Esophagus squamous epithelium (tissue), 4 donors: ENCODE data around the gene AFAP1L2. TPM values are rescaled to one million over a fixed set of nuclear protein-coding genes. Genes with fewer than 3 reads are reported as not detected.

Experiments
- small RNA-seq, 4 donors: library from RNA; depleted of rRNA; stranded (forward); fragments of <200 nt; gene quantifications; one replicate each; pipeline ENCODE3, GENCODE V24; 2016
- total RNA-seq, 4 donors: library from RNA; depleted of rRNA; stranded (reverse); fragments of >200 nt; gene quantifications; one replicate each; pipeline ENCODE4 v1.1.0, GENCODE V29; 2016

The AFAP1L2 gene
- total RNA-seq, 4 donors from 2014 or later, result 9.8 to 15.5 (median 11.8) TPM

Small RNAs within 50 kb of the gene (small RNA-seq; reads per million reads assigned to genes)
- gene RN7SL384P, result 0 reads per million in 4 donors

Other genes with a start within 250 kb of the AFAP1L2 start
- gene CCDC186, start 230.3 kb downstream of the AFAP1L2 start, total RNA-seq, result 10 to 100 TPM; 15.5 to 28.4 (median 23.5) TPM
- gene TDRD1, start 225.1 kb downstream of the AFAP1L2 start, total RNA-seq, result 1 to 10 TPM in 1 of 4 donors, under 1 TPM in 1, not detected in 2; under 0.01 to 1.3 TPM
- gene VWA2, start 165.2 kb downstream of the AFAP1L2 start, total RNA-seq, result 1 to 10 TPM; 2.9 to 5.7 (median 4.9) TPM